GM19467 (cell line): ENCODE data around the gene GLIPR1L1.

Experiments used
- ATAC-seq: cut with Tn5 transposase; IDR thresholded peaks from one replicate; pipeline ENCODE4 v1.9.1; 2021; ENCODE audit warnings: mild to moderate bottlenecking, moderate library complexity; ENCODE audit not compliant: unreplicated experiment

GLIPR1L1 gene

DNA sequence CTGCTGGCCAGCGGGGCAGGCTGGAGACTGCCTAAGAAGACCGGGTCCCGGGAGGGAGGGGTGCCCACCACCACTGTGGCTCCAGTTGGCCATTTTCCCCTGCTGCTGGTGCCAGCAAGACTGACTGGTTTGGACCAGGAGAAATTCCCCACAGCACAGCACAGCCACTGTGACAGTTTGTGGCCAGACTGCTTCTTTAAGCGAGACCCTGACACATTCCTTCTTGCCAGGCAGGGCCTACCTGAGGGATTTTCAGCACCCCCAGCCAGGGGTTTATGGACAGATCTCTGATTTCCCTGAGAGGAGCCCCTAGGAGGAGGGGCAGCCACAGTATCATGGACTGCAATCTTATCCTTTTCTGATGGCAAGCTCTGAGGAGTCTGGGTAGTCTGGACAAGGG, 15.5 kb downstream of the GLIPR1L1 start:
- no peak for ATAC-seq

DNA sequence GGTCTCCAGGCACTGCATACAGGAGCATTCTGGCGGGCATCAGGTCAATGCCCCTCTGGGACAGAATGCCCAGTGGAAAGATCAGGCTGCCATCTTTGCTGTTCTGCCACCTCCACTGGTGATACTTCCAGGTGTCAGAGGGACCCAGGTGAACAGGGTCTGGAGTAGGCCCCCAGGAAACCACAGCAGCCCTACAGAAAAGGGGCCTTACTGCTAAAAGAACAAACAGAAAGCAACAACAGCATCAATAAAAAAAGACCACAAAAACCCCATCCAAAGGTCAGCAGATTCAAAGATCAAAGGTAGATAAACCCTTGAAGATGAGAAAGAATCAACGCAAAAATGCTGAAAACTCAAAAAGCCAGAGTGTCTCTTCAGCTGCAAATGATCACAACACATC, 15.9 kb downstream of the GLIPR1L1 start:
- no peak for ATAC-seq

- no peak for ATAC-seq
These were observed 19.5 kb downstream of the GLIPR1L1 start for GRCh38 chr12:75354011-75354410.

- no peak for ATAC-seq
These were observed 26.4 kb downstream of the GLIPR1L1 start for GRCh38 chr12:75360920-75361319.

GRCh38 chr12:75361408-75361807, 26.9 kb downstream of the GLIPR1L1 start:
- no peak for ATAC-seq

DNA sequence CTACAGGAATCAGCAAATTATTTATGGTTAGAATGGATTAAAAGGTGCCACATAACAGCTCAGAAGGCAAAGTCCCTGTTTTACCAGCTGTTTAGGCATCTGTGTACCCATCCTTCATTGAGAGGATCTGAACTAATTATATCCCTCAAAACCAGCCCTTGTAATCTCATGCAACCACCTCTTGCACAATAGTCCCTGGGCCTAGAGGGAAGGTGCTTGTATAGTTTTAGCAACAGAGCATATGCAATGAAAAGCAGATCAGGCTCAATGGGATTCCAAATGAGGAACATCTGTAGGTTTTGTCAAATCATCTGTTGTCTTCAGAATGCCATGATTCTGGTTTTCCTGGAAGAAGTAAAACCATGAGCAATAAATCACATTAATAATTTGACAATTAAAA, 30.4 kb downstream of the GLIPR1L1 start:
- no peak for ATAC-seq

- ATAC-seq, result peak; percentile 54
These were observed 32.2 kb downstream of the GLIPR1L1 start for GRCh38 chr12:75366629-75367028.

DNA sequence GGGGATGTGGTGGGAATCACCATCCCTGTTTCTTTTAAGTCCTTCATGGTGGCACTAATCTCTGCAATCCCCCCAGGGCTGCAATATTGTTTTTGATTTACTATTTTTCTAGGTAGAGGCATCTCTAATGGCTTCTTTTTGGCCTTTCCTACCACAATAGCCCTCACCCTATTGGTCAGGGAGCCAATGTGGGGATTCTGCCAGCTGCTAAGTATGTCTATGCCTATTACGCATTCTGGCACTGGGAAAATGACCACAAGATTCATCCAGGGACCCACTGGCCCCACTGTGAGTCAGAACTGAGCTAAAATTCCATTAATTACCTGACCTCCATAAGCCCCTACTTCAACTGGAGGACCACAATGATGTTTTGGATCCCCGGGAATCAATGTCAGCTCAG, 40.5 kb downstream of the GLIPR1L1 start:
- no peak for ATAC-seq

GRCh38 chr12:75378354-75378753, 43.9 kb downstream of the GLIPR1L1 start:
- no peak for ATAC-seq

DNA sequence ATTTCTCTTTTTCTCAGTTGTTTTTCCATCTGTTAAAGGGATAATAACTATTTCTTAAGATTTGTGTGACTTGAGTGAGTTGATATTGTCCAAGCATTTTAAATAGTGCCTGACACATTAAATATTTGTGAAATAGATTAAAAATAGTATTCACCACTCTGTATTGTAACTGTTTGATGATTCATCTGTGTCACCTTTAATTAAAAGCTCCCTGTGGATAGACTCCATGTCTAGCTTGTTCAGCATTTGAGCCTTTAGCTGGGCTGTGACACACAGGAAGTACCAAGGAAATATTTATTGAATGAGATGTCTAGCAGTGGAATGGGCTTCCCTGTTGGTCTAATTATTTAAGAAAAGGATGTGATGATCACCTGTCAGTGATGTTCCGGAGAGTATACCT, 54.6 kb downstream of the GLIPR1L1 start:
- ATAC-seq, result no peak

DNA sequence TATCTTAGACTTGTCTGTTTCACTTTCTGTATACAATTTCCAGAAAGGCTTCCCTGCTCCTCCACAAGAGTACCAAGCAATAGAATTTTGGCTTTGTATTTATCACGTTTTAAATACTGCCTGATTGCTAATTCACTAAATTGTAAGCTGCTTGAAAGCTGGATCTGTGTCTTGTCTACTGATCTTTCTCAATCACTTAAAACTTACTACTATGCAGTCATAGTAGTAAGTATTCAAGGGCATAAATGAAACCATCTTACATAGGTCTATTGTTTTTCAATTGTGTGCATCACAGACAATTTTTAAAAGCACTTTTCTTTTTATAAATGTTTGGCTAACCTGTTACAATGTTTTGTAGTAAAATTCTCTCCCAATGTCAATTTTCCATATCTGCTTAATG, 55.2 kb downstream of the GLIPR1L1 start:
- no peak for ATAC-seq

GRCh38 chr12:75390156-75390898, 55.9 kb downstream of the GLIPR1L1 start:
- ATAC-seq, result peak; percentile 1

- ATAC-seq, result peak; percentile 99
These were observed 56.5 kb downstream of the GLIPR1L1 start, which contains the start of gene GLIPR1L2 for GRCh38 chr12:75390899-75391538. TSS of gene GLIPR1L2 (plus strand) at chr12:75391089. CDS start at chr12:75391117, 28 bp downstream.

DNA sequence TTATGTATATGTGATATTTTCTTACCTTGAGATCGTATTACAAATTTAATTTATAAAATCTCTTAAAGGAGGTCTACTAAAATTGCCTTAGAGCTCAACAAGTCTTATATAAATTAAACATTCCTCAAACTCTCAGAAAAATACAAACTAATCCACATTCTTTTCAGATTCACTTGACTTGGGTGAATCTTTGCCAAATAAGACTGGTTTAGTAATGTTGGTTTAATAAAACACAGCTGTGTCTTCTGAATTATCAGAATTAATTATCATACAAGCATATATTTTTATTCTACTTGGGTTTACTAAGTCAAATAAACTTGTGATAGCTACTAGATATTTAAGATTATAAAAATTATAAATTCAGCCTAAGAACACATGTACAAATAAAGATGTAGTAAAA, 69.8 kb downstream of the GLIPR1L1 start:
- no peak for ATAC-seq

- ATAC-seq, result no peak
These were observed 73.2 kb downstream of the GLIPR1L1 start for GRCh38 chr12:75407683-75408082.

DNA sequence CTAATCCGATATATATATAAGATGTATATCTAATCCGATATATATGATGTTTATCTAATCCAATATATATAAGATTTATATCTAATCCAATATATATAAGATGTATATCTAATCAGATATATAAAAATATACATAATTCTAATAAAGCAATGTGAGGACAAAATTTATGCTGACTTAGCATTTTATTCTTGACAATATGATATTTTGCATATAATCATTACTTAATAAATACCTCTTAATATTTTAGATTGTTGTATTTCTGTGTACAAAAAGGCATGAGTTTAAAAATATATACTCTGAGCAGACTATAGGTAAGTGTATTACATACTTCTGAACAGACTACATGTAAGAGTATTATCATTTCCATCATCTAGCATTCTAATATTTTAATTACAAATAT, 75.4 kb downstream of the GLIPR1L1 start:
- ATAC-seq, result no peak

DNA sequence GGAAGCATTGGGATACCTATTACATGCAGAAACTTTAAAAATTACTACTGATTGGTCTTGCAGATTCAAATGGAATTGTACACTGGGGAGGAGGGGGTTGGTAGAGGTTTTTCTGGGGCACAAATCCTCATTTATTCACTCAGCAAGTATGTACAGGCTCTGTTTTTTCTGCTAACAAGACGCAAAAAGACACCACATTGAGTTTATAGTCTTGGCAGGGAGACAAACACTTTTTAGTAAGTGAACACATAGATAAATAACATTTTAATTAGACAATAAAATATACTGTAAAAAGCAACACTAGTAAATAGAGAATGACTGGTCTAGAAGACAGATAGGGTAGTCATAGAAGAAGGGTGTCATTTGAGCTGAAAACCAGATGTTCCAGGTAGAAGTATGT, 80.2 kb downstream of the GLIPR1L1 start:
- ATAC-seq, result no peak

GRCh38 chr12:75419841-75420240, 85.4 kb downstream of the GLIPR1L1 start:
- no peak for ATAC-seq
